K562 (cell line): ENCODE results near the gene RUNX1. TPM values are rescaled to one million over a fixed set of nuclear protein-coding genes. Genes with fewer than 3 reads are reported as not detected.

Source experiments
- E2F3 ChIP-seq: fragments of 250-450 bp; sonication (Bioruptor Pico); IDR thresholded peaks from 2 replicates; pipeline ENCODE4 v1.4.0; 2020; ENCODE audit warnings: mild to moderate bottlenecking
- MBD1 ChIP-seq: fragments of 250-450 bp; sonication (Bioruptor Pico); IDR thresholded peaks from 2 replicates; pipeline ENCODE4 v1.8.0; 2022; ENCODE audit warnings: inconsistent platforms
- ZNF23 ChIP-seq: fragments of 250-450 bp; sonication (Bioruptor Pico); IDR thresholded peaks from 2 replicates; pipeline ENCODE4 v1.4.0; 2020; ENCODE audit warnings: mild to moderate bottlenecking
- ZNF589 ChIP-seq: fragments of 200-800 bp; sonication (Bioruptor generic); IDR thresholded peaks from 2 replicates; pipeline ENCODE4 v1.6.1; 2016; ENCODE audit warnings: low read depth, missing genetic modification characterization, missing compliant biosample characterization
- polyA plus RNA-seq, 8 experiments: library from polyadenylated mRNA; depleted of rRNA in 4 of 8; stranded (reverse) in 5 of 8; unstranded in 3 of 8; fragments of >200 nt; fragmentation: Nextera tagmentation in 2 of 8; fragmentation: Illumina TruSeq in 1 of 8; extraction: Ambion mirVana in 2 of 8; extraction: Trizol in 1 of 8; gene quantifications; 2 replicates each; pipeline versions ENCODE4 v1.2.1 to v1.2.3, GENCODE V29; 2011 to 2014; ENCODE audit warnings: inconsistent platforms in 1 of 8, missing spikeins in 1 of 8
- total RNA-seq, 7 experiments: library from RNA; depleted of rRNA in 6 of 7; stranded (reverse); fragments of >200 nt in 6 of 7; fragmentation: Illumina TruSeq in 2 of 7; extraction: Trizol in 2 of 7; gene quantifications; 2 replicates each; pipeline versions ENCODE4 v1.2.1 to v1.2.3, GENCODE V29; 2011 to 2021; ENCODE audit warnings: low replicate concordance in 1 of 7
- TF ChIP-seq, protein P1 (sequence below): sonication (generic); formaldehyde crosslinking; IDR thresholded peaks from 2 replicates; pipeline ENCODE4 v1.8.0; 2023; ENCODE audit warnings: mild to moderate bottlenecking, missing genetic modification reagents
- TF ChIP-seq, protein P2 (sequence below), 2 experiments: fragments of 150-350 bp in 1 of 2; IDR thresholded peaks; 2 replicates each; pipeline ENCODE4 v1.6.1; 2012 to 2016; ENCODE audit warnings: low read depth in 2 of 2, low read length in 2 of 2, mild to moderate bottlenecking in 1 of 2, moderate library complexity in 1 of 2
- TF ChIP-seq, protein P3 (sequence below): sonication (generic); formaldehyde crosslinking; IDR thresholded peaks from 2 replicates; pipeline ENCODE4 v1.8.0; 2022; ENCODE audit warnings: mild to moderate bottlenecking, missing genetic modification reagents, borderline replicate concordance
- TF ChIP-seq, protein P4 (sequence below), 2 experiments: IDR thresholded peaks; 2 replicates each; pipeline ENCODE4 v1.6.1; 2011; ENCODE audit warnings: borderline replicate concordance in 1 of 2, control low read depth in 1 of 2, low read depth in 1 of 2, low read length in 1 of 2, mild to moderate bottlenecking in 1 of 2, mixed read lengths in 1 of 2, moderate library complexity in 1 of 2; ENCODE audit not compliant: insufficient read depth in 1 of 2, insufficient read length in 1 of 2, poor library complexity in 1 of 2, severe bottlenecking in 1 of 2; ENCODE audit errors: extremely low read depth in 1 of 2

Gene RUNX1
- total and polyA plus RNA-seq, 9 of the 15 experiments (the other 6 are each of a cell fraction or from before 2014, with no cell fraction given) = 2.2 to 68.6 (median 17.8) TPM

DNA sequence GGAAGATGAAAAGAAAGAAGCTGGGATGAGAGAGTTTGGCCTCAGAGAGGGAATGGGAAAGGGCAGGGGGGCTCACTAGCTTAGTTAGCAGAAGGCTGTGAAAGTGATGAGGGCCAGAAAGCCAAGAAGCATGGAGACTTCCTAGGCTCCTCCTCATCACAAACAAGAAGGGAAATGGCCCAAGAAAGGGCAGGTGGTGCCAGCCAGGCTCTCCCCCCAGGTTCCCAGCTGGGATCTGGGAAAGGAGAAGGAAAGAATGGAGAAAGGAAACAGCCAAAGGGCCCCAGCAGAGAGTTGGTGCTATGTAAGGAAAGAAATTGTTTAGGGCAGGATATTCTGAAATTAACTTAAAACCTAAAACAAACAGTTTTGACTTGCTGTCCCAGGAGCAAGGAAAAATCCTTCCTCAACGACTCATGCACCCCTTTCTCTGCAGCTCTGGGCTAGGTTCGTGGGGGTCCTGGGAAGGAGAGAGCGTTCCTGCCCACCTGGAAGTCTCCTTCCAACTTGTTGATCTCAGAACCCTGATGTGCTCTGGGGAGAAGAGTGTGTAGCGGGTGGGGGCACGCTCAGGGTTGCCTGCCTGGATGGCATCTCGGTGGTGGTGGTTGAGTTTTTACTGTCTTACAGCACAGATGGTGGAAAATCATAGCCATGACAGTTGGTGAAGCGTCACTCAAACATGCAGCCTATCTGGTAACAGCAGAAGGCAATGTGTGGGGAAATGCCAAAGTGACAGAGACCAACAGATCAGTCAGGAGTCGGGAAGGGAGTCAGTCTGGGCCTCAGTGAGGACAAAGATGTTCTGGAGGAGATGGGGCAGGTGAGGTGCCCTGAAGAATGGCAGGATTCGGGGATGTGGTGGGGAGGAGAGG, 233.0 kb downstream of the RUNX1 start (continued):
- TF ChIP-seq, protein P1, sequence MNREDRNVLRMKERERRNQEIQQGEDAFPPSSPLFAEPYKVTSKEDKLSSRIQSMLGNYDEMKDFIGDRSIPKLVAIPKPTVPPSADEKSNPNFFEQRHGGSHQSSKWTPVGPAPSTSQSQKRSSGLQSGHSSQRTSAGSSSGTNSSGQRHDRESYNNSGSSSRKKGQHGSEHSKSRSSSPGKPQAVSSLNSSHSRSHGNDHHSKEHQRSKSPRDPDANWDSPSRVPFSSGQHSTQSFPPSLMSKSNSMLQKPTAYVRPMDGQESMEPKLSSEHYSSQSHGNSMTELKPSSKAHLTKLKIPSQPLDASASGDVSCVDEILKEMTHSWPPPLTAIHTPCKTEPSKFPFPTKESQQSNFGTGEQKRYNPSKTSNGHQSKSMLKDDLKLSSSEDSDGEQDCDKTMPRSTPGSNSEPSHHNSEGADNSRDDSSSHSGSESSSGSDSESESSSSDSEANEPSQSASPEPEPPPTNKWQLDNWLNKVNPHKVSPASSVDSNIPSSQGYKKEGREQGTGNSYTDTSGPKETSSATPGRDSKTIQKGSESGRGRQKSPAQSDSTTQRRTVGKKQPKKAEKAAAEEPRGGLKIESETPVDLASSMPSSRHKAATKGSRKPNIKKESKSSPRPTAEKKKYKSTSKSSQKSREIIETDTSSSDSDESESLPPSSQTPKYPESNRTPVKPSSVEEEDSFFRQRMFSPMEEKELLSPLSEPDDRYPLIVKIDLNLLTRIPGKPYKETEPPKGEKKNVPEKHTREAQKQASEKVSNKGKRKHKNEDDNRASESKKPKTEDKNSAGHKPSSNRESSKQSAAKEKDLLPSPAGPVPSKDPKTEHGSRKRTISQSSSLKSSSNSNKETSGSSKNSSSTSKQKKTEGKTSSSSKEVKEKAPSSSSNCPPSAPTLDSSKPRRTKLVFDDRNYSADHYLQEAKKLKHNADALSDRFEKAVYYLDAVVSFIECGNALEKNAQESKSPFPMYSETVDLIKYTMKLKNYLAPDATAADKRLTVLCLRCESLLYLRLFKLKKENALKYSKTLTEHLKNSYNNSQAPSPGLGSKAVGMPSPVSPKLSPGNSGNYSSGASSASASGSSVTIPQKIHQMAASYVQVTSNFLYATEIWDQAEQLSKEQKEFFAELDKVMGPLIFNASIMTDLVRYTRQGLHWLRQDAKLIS = no peak
- no peak for TF ChIP-seq ZNF23
- TF ChIP-seq, protein P2, sequence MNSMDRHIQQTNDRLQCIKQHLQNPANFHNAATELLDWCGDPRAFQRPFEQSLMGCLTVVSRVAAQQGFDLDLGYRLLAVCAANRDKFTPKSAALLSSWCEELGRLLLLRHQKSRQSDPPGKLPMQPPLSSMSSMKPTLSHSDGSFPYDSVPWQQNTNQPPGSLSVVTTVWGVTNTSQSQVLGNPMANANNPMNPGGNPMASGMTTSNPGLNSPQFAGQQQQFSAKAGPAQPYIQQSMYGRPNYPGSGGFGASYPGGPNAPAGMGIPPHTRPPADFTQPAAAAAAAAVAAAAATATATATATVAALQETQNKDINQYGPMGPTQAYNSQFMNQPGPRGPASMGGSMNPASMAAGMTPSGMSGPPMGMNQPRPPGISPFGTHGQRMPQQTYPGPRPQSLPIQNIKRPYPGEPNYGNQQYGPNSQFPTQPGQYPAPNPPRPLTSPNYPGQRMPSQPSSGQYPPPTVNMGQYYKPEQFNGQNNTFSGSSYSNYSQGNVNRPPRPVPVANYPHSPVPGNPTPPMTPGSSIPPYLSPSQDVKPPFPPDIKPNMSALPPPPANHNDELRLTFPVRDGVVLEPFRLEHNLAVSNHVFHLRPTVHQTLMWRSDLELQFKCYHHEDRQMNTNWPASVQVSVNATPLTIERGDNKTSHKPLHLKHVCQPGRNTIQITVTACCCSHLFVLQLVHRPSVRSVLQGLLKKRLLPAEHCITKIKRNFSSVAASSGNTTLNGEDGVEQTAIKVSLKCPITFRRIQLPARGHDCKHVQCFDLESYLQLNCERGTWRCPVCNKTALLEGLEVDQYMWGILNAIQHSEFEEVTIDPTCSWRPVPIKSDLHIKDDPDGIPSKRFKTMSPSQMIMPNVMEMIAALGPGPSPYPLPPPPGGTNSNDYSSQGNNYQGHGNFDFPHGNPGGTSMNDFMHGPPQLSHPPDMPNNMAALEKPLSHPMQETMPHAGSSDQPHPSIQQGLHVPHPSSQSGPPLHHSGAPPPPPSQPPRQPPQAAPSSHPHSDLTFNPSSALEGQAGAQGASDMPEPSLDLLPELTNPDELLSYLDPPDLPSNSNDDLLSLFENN (IDR thresholded peaks at IDR 0.05; ENCODE audit: low read depth in 2 of 2, low read length in 2 of 2) = no peak
- TF ChIP-seq E2F3 = no peak
- no peak for TF ChIP-seq MBD1 (CRISPR knock-in tag)
- TF ChIP-seq, protein P3, sequence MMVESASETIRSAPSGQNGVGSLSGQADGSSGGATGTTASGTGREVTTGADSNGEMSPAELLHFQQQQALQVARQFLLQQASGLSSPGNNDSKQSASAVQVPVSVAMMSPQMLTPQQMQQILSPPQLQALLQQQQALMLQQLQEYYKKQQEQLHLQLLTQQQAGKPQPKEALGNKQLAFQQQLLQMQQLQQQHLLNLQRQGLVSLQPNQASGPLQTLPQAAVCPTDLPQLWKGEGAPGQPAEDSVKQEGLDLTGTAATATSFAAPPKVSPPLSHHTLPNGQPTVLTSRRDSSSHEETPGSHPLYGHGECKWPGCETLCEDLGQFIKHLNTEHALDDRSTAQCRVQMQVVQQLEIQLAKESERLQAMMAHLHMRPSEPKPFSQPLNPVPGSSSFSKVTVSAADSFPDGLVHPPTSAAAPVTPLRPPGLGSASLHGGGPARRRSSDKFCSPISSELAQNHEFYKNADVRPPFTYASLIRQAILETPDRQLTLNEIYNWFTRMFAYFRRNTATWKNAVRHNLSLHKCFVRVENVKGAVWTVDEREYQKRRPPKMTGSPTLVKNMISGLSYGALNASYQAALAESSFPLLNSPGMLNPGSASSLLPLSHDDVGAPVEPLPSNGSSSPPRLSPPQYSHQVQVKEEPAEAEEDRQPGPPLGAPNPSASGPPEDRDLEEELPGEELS (CRISPR knock-in tag) = no peak
- no peak for TF ChIP-seq ZNF589 (CRISPR knock-in tag)
- TF ChIP-seq, protein P4, sequence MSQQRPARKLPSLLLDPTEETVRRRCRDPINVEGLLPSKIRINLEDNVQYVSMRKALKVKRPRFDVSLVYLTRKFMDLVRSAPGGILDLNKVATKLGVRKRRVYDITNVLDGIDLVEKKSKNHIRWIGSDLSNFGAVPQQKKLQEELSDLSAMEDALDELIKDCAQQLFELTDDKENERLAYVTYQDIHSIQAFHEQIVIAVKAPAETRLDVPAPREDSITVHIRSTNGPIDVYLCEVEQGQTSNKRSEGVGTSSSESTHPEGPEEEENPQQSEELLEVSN (IDR thresholded peaks at IDR 0.05; ENCODE audit: borderline replicate concordance in 1 of 2, extremely low read depth in 1 of 2, insufficient read depth in 1 of 2, insufficient read length in 1 of 2, low read depth in 1 of 2, low read length in 1 of 2, poor library complexity in 1 of 2, severe bottlenecking in 1 of 2) = no peak
